Caki2 (cell line): Measurements from ENCODE around the gene SMARCC2. TPM values are rescaled to one million over a fixed set of nuclear protein-coding genes. Genes with fewer than 3 reads are reported as not detected.
A peak's percentile ranks its signal among the peaks of the same experiment; 100 is the strongest.
"Not testable (repeated sequence)": the region's sequence is repeated elsewhere in the genome, so short reads cannot be mapped to it uniquely, and the experiment has no call there.

Experiments used
- DNase-seq: peaks from one replicate; pipeline ENCODE4 v3.0.0-alpha.2; 2015; ENCODE audit warnings: low read depth
- in situ Hi-C: cut with HindIII; loops from 2 replicates; pipeline ENCODE4 v1.10.0; 2016; ENCODE audit warnings: low sequenced_read_pairs, low pct_unique_long_range_greater_than_20kb, mixed read lengths
- total RNA-seq: library from RNA; depleted of rRNA; stranded (reverse); fragments of >200 nt; shearing (Covaris generic); gene quantifications from 2 replicates; pipeline ENCODE4 v1.2.3, GENCODE V29; 2014; ENCODE audit warnings: low replicate concordance

Gene SMARCC2
- total RNA-seq, 1 experiment from 2014 or later: 27.0 TPM

DNA sequence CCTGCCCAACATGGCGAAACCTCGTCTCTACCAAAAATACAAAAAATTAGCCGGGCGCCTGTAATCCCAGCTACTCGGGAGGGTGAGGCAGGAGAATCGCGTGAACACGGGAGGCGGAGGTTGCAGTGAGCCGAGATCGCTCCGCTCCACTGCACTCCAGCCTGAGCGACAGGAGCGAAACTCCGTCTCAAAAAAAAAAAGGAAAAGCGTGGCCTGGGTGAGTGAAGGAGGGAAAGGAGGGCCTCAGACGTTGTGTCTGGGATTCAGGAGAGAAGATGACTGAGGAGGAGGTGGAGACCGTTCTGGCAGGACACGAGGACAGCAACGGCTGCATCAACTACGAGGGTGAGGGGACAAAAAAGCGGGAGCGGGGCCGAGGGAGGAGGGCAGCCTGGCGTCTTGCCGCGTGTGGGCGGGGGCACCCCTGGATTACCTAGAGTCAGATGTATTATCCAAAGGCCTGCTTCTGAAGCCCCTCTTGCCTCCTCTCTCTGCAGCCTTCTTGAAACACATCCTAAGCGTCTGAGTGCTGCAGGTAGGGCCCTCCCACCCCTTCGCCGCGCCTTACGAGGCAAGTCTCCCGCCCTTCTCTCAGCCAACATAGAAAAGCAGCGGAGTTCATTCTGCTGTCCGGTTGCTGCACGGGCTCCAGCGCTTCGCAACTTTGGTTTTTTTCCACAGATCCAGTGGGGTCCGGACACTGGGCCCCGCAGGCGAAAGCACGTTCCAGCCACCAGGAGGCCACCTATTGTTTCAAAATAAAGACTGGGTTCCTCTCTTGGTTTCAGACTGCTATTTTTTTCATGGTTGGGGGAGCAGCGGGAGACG is 31.9 kb downstream of the SMARCC2 start:
- in situ Hi-C loops: no loop called here
- peak; percentile 93 for DNase-seq

DNA sequence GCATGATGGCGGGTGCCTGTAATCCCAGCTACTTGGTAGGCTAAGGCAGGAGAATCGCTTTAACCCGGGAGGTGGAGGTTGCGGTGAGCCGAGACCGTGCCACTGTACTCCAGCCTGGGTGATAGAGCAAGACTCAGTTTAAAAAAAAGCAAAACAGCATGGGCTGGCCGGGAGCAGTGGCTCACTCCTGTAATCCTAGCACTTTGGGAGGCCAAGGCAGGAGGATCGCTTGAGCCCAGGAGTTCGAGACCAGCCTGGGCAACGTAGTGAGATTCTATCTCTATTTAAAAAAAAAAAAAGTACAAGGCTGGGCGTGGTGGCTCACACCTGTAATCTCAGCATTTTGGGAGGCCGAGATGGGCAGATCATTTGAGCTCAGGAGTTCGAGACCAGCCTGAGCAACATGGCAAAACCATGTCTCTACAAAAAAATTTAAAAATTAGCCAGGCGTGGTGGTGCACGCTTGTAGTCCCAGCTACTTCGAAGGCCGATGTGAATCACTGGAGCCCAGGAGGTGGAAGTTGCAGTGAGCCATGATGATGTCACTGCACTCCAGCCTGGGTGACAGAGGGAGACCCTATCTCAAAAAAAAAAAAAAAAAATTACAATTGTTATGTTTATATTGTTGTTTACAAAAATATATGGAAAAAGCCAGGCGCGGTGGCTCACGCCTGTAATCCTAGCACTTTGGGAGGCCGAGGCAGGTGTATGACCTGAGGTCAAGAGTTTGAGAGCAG is 32.7 kb downstream of the SMARCC2 start:
- in situ Hi-C loops, DNase-seq: not testable (repeated sequence)

DNA sequence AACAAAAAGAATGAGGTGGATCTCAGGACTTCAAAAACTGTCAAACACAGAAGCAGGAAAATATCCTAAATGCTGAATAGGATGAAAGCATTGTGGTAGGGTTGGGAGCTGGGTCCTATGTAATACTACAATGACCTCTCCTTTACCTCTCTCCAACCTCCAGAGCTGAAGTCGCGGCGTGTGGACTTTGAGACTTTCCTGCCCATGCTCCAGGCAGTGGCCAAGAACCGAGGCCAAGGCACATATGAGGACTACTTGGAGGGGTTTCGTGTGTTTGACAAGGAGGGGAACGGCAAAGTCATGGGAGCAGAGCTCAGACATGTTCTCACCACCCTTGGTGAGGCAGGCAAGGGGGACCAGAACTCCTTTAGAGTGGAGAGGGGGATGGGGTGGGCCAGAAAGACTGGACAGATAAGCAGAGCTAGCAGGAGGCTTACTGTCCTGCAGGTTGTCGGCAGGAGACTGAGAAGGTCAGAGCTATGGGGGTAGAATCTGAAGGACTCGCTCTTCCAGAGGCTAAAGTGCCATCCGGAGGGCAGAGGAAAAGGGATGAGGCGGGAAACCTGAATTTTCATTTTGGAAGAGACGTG is 33.9 kb downstream of the SMARCC2 start:
- in situ Hi-C loops: no loop called here
- no peak for DNase-seq

DNA sequence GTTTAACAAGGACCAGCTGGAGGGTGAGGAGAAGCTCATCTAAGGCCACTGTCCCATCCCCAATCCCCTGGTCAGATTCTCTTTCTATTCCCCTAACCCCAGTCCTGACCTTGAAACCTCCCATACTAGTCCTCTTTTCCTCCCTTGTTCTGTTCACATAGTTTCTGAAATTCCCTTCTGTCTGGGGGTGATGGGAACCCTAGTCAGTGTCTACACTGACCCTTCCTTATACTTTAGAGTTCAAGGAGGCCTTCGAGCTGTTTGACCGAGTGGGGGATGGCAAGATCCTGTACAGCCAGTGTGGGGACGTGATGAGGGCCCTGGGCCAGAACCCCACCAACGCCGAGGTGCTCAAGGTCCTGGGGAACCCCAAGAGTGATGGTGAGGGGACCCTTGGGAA is 34.5 kb downstream of the SMARCC2 start:
- in situ Hi-C loops: no loop called here
- DNase-seq: no peak

DNA sequence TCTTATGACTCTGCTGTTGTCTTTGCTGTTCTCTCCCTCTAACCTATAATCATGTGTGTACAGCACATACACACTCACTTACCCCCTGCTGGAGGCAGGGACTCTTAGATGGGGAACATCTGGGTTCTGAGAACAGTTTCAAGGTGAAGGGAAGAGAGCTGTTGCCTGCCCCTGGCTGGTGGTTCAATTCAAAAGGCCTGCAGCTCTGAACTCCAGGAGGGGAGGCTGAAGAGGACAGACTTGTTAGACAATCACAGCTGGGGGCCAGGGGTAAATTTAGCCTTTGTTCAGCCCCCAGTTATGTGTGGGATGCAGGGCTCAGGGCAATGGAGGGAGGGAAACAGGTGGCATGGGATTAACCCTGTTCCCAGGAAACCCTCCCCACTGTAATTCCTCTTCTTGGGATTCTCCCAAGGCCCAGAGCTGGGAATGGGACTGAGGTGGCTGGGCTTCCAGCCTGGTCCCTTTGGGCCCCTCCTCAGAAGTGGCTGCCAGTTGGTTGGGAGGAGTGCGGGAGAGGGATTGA is 35.0 kb downstream of the SMARCC2 start:
- no peak for DNase-seq
- in situ Hi-C loops: no loop called here

DNA sequence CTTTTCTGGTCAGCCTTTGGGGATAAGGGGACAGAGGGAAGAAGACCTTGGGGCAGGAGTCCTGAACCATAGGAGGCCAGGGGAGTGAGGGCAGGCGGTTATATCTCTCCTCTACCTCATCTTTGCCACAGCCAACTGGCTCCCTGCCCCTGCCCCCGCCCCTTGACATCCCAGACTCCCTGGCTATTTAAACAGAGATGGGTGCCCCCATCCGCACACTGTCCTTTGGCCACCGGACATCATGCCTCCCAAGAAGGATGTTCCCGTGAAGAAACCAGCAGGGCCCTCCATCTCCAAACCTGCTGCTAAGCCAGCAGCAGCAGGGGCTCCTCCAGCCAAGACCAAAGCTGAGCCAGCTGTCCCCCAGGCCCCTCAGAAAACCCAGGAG is 35.6 kb downstream of the SMARCC2 start:
- DNase-seq: no peak

DNA sequence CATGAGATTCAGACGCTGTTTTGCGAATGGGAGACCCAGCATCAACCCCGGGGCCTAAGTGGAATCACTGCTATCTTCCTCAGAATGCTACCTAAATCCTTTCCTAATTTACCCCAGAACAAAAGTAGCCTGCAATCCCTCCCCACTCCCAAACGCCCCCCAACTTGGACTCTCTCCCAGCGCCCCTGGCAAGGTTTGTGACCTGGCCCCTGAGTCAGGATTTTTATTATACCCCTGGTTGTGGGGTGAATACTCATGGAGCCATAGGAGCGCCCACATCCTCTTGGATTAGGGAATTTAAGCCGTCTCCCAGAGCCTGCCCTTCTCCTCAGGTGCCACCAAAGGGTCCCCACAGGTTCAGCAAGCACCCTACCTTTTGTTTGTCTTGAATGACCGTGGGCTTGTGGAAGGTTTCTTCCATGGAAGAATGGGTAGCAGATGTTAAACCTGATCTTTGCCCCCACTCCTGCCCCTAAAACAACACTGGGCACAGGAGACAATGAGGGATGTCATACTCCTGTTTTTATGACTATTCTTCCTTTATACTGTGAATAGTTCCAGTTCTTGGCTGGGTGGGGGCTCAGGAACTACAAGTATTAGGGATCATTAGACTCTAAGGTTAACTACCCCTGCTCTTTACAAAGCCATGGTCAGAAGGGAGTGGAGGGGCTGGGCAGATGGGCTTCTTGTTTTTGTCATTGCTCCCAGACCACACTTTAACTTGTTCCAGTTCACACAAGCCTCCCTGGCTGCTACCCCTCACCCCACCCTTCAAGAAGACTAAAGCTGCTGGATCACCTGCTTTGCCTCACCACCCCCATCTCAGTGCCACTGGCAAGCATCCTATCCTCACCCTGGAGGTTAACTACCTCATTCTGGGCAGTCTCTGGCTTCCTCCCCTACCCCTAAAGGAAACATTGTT is 36.3 kb downstream of the SMARCC2 start:
- no peak for DNase-seq
- in situ Hi-C loops: no loop called here

More for the DNA sequence above, 35.6 kb downstream of the SMARCC2 start:
- in situ Hi-C loops: no loop called here

DNA sequence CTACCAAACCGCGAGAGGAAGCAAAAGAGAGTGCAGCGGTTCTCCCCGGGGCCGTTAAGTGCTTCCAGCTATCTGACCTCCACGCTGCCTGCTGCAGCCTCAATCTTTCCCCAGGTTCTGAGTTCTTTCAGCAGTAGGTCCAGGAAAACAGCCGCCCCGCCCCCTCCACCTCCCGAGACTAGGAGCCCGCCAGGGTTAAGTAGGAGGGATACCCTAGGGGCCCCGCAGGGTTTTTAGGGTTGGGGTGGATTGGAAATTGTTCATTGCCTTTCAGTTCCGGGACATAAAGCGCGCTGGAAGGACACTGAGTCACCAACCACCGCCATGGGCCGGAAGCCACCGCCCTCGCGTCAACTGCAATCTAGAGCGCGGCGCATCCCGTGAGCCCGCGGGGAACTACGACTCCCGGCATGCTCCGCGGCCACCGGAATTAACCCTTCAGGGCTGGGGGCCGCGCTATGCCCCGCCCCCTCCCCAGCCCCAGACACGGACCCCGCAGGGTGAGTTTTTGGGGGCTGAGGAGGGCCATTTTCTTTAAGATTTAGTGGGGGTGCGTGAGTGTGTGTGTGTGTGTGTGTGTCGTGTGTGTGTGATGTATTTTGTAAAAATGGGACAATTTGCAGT is 37.0 kb downstream of the SMARCC2 start, which contains the start of gene MYL6B:
MYL6B (plus strand) TSS at position 456 of the 624 bp plus-strand sequence. CDS start 1,332 bp downstream, outside the sequence.
- in situ Hi-C loops: no loop called here
- DNase-seq: peak; percentile 88

DNA sequence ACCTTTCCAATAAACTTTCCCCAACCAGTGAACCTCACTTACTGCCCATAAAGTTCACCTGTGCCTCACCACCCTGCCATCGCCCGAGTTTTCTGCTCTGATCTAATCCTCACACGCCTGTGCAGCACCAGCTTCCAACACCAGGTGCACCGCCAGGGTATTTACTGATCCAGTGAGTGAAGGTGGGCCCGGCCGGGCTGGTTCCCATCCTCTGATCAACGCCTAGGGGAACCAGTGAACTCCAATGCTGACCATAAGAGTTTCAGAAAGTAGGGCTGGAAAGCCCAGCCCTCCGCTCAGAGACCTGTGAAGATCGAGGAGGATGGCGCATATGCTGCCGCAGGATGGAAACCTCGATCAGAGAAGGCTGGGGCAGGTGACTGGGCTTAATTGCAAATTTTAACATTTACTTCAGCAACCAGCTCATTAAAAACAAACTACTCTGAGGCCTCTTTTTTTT is 37.6 kb downstream of the SMARCC2 start:
- DNase-seq: peak; percentile 77
- in situ Hi-C loops: no loop called here

DNA sequence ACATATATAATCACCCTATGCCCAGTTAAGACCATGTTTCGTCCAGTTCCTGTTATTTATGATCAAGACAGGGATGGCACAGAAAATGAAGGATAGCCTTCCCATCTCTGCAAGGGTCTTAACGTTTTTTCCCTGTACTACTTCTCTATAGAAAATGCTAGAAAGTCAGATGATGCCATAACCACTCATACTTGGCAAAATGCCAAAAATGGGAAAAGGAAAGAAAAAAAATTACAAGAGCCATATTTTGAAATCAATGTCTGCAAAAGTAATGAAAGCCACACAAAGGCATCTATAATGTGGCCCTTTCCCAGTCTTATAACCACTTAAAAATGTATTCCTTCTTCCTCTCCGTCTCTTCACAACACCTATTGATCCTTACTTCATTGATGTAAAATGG is 38.7 kb downstream of the SMARCC2 start:
- in situ Hi-C loops: no loop called here
- no peak for DNase-seq

DNA sequence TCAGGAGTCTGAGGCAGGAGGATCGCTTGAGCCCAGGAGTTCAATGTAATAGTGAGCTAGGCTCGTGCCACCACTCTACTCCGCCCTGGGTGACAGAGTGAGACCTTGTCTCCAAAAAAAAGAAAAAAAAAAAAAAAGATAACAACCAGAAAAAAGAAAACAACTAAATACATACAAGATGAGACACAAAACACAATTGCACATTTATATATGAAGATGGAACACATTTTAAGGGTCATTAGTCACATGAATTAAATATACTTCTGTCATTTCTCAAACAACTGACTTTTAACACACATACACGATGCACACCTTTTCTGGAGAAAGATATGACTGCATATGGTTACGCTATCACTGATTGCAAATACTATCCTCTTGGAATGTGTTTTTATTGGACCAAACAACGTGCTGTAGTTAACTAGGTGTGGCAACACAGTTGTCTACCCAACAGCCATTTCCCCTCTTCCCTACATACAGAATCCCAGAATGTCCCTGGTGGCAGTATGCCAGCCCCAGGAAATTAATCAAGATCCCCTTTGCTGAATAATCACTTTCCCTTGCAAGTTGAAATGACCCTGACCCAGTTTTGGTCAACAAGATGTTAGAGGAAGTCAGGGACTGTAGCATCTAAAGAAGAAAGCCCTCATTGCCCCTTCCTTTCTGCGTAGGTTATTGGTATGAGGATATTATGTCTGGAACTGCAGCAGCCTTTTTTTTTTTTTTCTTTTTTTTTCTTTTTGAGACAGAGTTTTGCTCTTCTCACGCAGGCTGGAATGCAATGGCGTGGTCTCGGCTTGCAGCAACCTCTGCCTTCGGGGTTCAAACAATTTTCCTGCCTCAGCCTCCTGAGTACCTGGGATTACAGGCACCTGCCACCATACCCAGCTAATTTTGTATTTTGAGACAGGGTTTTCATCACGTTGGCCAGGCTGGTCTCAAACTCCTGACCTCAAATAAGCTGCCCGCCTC is 42.5 kb downstream of the SMARCC2 start:
- in situ Hi-C loops: no loop called here
- DNase-seq: peak; percentile 72

DNA sequence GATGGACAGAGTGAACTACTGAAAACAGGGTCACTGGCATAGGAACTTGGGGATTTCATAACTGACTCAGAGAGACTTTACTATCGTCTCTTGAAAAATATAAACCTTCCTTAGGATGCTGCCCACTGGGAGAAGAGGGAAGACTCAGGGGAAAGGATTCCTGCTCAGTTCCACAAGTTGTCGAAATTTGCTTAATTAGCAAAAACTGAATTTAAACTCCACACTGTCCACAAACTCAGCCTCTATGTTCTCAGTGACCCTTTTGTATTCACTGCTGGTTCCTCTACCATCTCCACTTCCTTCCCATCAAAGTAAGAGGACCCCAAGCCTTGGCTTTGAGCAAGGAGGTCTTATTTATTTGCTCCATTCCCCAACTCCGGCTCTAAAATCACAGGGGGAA is 44.1 kb downstream of the SMARCC2 start:
- in situ Hi-C loops: no loop called here
- DNase-seq: no peak

DNA sequence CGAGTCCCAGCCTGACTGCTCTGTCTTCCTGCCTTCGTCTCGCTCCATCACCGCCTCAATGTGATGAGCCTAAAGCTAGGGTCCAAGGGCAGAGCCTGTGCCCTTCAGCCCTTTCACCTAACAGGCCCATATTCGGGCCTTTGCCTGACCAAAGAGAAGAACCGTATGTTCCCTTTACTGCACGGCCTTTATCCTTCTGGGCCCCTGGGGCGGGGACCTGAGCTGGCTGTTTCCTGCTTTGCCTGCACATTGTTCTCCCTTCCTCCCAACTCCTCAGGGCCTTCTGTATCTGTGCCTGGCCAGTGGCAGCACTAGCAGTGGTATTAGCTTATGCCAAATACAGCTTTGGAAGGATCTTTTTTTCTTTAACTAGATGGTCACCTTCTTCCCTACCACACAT is 45.4 kb downstream of the SMARCC2 start:
- DNase-seq: no peak
- in situ Hi-C loops: no loop called here

DNA sequence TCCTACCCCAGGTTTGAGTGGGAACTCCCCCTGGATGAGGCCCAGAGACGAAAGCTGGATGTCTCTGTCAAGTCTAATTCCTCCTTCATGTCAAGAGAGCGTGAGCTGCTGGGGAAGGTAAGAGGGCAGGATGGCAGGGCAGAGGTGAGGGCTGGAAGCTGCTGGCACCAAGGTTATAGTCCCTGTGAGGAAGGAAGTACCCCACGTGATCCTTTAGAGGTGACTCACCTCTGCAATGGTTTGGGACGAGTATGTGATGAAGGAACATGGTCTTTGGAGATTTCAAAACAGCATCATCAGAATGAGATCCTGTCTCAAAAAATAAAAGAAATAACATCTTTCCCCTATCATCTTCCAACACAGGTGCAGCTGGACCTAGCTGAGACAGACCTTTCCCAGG is 46.1 kb downstream of the SMARCC2 start:
- in situ Hi-C loops: no loop called here
- DNase-seq: no peak

DNA sequence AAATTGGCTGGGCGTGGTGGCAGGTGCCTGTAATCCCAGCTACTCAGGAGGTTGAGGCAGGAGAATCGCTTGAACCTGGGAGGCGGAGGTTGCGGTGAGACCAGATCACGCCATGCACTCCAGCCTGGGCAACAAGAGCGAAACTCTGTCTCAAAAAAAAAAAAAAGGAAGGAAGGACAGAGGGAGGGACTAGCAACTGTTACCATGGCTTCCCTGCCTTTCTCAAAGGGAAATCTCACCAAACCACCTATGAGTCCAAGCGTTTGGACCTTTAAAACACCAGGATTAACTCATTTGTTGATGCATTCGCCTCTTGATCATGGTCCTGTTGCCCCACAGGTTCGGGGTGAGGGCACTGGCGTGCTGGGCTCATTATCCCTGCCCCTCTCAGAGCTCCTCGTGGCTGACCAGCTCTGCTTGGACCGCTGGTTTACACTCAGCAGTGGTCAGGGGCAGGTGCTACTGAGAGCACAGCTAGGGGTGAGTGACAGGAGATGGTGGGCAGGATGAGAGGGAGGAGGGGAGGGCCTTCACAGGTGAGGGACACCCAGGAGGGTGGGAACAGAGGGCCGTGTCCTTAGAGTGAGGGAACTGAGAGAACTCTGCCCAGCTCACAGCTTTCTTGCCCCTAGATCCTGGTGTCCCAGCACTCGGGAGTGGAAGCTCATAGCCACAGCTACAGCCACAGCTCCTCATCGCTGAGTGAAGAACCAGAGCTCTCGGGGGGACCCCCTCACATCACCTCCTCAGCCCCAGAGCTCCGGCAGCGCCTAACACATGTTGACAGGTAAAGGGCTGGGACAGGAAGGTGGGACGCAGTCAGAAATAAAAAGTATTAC is 47.1 kb downstream of the SMARCC2 start:
- no peak for DNase-seq
- in situ Hi-C loops: no loop called here
